DOHH2 (cell line): ENCODE data around the gene CACNB4.
"Not testable (repeated sequence)": the region's sequence is repeated elsewhere in the genome, so short reads cannot be mapped to it uniquely, and the experiment has no call there.

ENCODE experiments used
- H3F3A ChIP-seq: fragments of 200-600 bp; sonication (generic), shearing (Covaris generic); 2 replicates; pipeline ENCODE4 v1.6.0; 2016; ENCODE audit warnings: antibody characterized with exemption, mild to moderate bottlenecking; ENCODE audit not compliant: control insufficient read depth, insufficient read depth
- H3K27ac ChIP-seq: fragments of 200-600 bp; sonication (generic); 2 replicates; pipeline ENCODE4 v1.5.1; 2014; ENCODE audit warnings: low read depth, mild to moderate bottlenecking, low read length, moderate library complexity
- H3K27me3 ChIP-seq: fragments of 200-600 bp; sonication (generic); 2 replicates; pipeline ENCODE4 v1.6.1; 2014; ENCODE audit warnings: mild to moderate bottlenecking, low read length, mixed read lengths; ENCODE audit not compliant: control insufficient read depth
- H3K36me3 ChIP-seq: fragments of 200-600 bp; sonication (generic); 2 replicates; pipeline ENCODE4 v1.6.1; 2014; ENCODE audit warnings: mild to moderate bottlenecking, low read length, moderate library complexity, mixed read lengths; ENCODE audit not compliant: control insufficient read depth
- H3K4me1 ChIP-seq: fragments of 200-600 bp; sonication (generic); 2 replicates; pipeline ENCODE4 v1.6.1; 2014; ENCODE audit warnings: mild to moderate bottlenecking, low read length, mixed read lengths; ENCODE audit not compliant: control insufficient read depth
- H3K4me2 ChIP-seq: fragments of 200-600 bp; sonication (generic); 2 replicates; pipeline ENCODE4 v1.6.0; 2014; ENCODE audit warnings: mild to moderate bottlenecking, low read length, moderate library complexity
- H3K4me3 ChIP-seq: fragments of 200-600 bp; sonication (generic); 2 replicates; pipeline ENCODE4 v1.5.1; 2014; ENCODE audit warnings: mild to moderate bottlenecking, low read length, mixed read lengths
- H3K79me2 ChIP-seq: fragments of 200-600 bp; sonication (generic); 2 replicates; pipeline ENCODE4 v1.6.1; 2014; ENCODE audit warnings: mild to moderate bottlenecking, low read length, mixed read lengths; ENCODE audit not compliant: control insufficient read depth
- H3K9me2 ChIP-seq: fragments of 200-600 bp; sonication (generic); replicated peaks from 2 replicates; pipeline ENCODE4 v1.6.1; 2014; ENCODE audit warnings: mild to moderate bottlenecking, low read length, mixed read lengths; ENCODE audit not compliant: control insufficient read depth
- H3K9me3 ChIP-seq: fragments of 200-600 bp; sonication (generic); 2 replicates; pipeline ENCODE4 v1.6.1; 2014; ENCODE audit warnings: antibody characterized with exemption, low read length, mixed read lengths; ENCODE audit not compliant: control insufficient read depth, insufficient read depth
- H4K20me1 ChIP-seq: fragments of 200-600 bp; sonication (generic); 2 replicates; pipeline ENCODE4 v1.6.0; 2014; ENCODE audit warnings: low read depth, mild to moderate bottlenecking, antibody characterized with exemption, low read length, moderate library complexity; ENCODE audit not compliant: control insufficient read depth, insufficient read depth
- EZH2phosphoT487 ChIP-seq: fragments of 200-600 bp; sonication (generic); IDR thresholded peaks from 2 replicates; pipeline ENCODE4 v1.6.1; 2017; ENCODE audit warnings: borderline replicate concordance, mild to moderate bottlenecking, antibody characterized with exemption, low read length, moderate library complexity, mixed read lengths
- TF ChIP-seq, protein P1 (sequence below): fragments of 200-600 bp; sonication (generic); IDR thresholded peaks from one replicate; pipeline ENCODE4 v1.5.1; 2014; ENCODE audit warnings: antibody characterized with exemption, mild to moderate bottlenecking, low read depth, low read length; ENCODE audit not compliant: poor library complexity, severe bottlenecking

The CACNB4 gene

GRCh38 chr2:151799886-151800292, 299.0 kb downstream of the CACNB4 start:
- TF ChIP-seq, protein P1, sequence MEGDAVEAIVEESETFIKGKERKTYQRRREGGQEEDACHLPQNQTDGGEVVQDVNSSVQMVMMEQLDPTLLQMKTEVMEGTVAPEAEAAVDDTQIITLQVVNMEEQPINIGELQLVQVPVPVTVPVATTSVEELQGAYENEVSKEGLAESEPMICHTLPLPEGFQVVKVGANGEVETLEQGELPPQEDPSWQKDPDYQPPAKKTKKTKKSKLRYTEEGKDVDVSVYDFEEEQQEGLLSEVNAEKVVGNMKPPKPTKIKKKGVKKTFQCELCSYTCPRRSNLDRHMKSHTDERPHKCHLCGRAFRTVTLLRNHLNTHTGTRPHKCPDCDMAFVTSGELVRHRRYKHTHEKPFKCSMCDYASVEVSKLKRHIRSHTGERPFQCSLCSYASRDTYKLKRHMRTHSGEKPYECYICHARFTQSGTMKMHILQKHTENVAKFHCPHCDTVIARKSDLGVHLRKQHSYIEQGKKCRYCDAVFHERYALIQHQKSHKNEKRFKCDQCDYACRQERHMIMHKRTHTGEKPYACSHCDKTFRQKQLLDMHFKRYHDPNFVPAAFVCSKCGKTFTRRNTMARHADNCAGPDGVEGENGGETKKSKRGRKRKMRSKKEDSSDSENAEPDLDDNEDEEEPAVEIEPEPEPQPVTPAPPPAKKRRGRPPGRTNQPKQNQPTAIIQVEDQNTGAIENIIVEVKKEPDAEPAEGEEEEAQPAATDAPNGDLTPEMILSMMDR, result no peak
- no peak for TF ChIP-seq EZH2phosphoT487
- Histone ChIP-seq H3K27me3 (no peaks in the 10 kb centered on the region), H3K4me3 (no peak overlapping the region), H3F3A (no peaks in the 10 kb centered on the region), H3K79me2 (no peaks in the 10 kb centered on the region), H3K27ac (no peak overlapping the region), H3K9me3 (no peaks in the 10 kb centered on the region), H3K9me2 (no peaks in the 10 kb centered on the region), H3K4me2 (no peak overlapping the region), H4K20me1 (no peaks in the 10 kb centered on the region), H3K36me3 (peaks cover 41% of the 10 kb centered on the region), H3K4me1 (no peaks in the 10 kb centered on the region)

GRCh38 chr2:151796774-151797173, 302.1 kb downstream of the CACNB4 start:
- Histone ChIP-seq H3F3A (no peaks in the 10 kb centered on the region), H3K4me3 (no peak overlapping the region), H3K9me2 (no peaks in the 10 kb centered on the region), H4K20me1 (no peaks in the 10 kb centered on the region), H3K4me1 (no peaks in the 10 kb centered on the region), H3K4me2 (no peak overlapping the region), H3K27me3 (no peaks in the 10 kb centered on the region), H3K36me3 (peaks cover 19% of the 10 kb centered on the region), H3K9me3 (no peaks in the 10 kb centered on the region), H3K79me2 (no peaks in the 10 kb centered on the region), H3K27ac (no peak overlapping the region)
- no peak for TF ChIP-seq EZH2phosphoT487
- TF ChIP-seq, protein P1, result no peak

DNA sequence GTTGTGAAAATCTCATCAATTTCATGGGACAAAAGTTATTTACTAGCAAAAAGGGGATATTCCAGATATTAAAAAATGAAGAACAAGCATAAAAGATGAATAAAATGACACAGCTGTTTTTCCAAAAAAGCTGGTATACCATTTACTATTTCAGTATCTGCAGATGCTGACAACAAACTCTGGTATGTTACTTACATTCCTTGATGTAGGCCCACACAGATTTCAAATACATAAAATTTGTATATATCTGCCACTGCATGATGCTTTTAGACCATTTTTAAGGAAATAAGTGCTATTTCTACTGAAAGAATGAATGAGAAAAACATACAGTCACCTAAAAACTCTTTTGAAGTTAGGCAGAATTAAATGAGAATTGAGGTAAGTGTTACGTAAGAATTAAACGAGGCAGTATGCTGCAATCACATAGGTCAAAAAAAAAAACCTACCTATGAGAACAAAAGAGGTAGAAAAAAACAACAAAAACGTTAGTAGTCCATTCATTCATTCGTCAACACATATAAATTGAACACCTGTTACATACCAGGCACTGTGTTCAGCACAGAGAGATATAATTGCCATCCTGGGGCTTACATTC, 303.1 kb downstream of the CACNB4 start:
- Histone ChIP-seq H3K27me3 (no peaks in the 10 kb centered on the region), H3K9me3 (no peaks in the 10 kb centered on the region), H3K4me1 (no peaks in the 10 kb centered on the region), H3K4me2 (no peak overlapping the region), H3K9me2 (no peaks in the 10 kb centered on the region), H3K79me2 (no peaks in the 10 kb centered on the region), H4K20me1 (no peaks in the 10 kb centered on the region), H3K36me3 (peaks cover 11% of the 10 kb centered on the region), H3F3A (no peaks in the 10 kb centered on the region), H3K4me3 (no peak overlapping the region), H3K27ac (no peak overlapping the region)
- TF ChIP-seq EZH2phosphoT487, result no peak
- TF ChIP-seq, protein P1, result no peak

- H3K4me2 ChIP-seq, H3F3A ChIP-seq, H3K27ac ChIP-seq, H3K36me3 ChIP-seq, H3K9me3 ChIP-seq, H3K4me1 ChIP-seq, H3K4me3 ChIP-seq, H3K79me2 ChIP-seq, H4K20me1 ChIP-seq, H3K27me3 ChIP-seq, H3K9me2 ChIP-seq: not testable (repeated sequence)
Observed at GRCh38 chr2:151794422-151794821, 304.4 kb downstream of the CACNB4 start.
